GM12801 (cell line): Measurements from ENCODE around the gene RBMS3.

Source experiments
- TF ChIP-seq, protein P1 (sequence below): IDR thresholded peaks from one replicate; pipeline ENCODE4 v1.5.1; 2011; ENCODE audit warnings: control low read depth; ENCODE audit not compliant: insufficient read length; ENCODE audit errors: extremely low read depth

Gene RBMS3

DNA sequence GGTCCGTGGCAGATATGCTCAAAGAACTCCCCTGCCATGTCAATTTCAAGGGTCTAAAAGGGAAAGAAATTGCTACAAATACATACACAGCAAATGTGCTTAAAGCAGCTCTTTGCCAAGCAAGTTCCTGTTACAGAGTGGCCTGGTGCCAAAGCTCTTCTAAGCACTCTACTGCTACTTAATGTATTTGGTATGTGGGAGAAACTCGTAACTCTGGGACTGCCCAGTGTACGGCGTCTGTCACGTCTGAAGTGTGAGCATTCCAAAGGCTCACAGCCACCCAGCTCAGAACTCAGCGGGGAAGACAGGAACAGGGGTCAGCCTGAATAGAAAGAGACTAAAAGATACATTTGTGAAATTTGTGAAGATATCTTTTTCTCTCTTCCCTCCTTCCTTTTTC is 54.6 kb downstream of the RBMS3 start:
- TF ChIP-seq, protein P1, sequence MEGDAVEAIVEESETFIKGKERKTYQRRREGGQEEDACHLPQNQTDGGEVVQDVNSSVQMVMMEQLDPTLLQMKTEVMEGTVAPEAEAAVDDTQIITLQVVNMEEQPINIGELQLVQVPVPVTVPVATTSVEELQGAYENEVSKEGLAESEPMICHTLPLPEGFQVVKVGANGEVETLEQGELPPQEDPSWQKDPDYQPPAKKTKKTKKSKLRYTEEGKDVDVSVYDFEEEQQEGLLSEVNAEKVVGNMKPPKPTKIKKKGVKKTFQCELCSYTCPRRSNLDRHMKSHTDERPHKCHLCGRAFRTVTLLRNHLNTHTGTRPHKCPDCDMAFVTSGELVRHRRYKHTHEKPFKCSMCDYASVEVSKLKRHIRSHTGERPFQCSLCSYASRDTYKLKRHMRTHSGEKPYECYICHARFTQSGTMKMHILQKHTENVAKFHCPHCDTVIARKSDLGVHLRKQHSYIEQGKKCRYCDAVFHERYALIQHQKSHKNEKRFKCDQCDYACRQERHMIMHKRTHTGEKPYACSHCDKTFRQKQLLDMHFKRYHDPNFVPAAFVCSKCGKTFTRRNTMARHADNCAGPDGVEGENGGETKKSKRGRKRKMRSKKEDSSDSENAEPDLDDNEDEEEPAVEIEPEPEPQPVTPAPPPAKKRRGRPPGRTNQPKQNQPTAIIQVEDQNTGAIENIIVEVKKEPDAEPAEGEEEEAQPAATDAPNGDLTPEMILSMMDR: no peak

DNA sequence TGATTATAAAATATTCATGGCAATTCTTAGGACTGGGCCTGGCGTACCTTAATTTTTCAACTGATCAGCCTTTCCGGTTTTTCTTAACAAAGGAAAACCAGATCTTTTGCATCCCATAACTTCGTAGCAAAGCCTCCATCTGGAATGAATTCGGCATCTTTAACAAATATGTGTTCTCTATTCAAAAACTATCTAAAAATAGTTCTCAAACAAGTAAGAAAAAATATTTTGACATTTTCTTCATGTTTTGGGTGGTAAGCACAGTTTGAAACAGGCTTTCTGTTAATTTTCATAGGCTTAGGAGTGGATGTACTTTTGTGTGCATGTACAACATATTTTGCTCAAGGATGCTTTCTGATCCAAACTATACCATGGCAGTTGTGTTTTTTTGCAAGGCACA is 55.1 kb downstream of the RBMS3 start:
- TF ChIP-seq, protein P1: no peak

DNA sequence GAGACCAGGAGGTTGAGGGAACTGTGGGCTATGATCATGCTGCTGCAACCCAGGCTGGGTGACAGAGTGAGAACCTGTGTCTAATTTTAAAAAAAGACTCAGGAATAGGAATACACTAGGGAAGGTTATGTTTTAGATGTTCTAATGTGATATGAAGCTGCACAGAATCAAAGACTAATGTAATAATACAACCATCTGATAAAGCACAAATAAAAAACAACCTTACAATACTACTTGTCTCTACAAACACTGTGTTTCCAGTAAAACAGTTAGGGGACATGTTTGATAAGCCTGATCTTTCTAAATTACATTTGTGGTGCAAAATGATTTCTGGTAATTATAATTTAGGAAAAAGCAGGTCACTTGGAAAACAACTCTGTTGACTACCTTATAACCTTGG is 56.7 kb downstream of the RBMS3 start:
- TF ChIP-seq, protein P1: no peak

DNA sequence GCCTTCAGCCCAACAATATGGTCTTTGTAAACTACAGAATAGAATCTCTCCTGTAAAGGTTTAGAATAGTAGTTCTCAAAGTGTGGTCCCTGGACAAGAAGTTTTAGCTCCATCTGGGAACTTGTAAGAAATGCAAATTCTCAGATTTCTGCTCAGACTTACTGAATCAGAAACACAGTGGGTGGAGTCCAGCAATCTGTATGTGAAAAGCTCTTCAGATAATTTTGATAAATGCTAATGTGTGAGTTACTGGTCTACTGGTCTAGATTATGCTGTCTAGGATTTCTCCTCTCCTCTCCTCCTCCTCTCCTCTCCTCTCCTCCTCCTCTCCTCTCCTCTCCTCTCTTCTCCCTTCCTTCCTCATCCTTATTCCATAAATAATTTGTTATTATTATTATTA is 57.5 kb downstream of the RBMS3 start:
- TF ChIP-seq, protein P1: no peak

DNA sequence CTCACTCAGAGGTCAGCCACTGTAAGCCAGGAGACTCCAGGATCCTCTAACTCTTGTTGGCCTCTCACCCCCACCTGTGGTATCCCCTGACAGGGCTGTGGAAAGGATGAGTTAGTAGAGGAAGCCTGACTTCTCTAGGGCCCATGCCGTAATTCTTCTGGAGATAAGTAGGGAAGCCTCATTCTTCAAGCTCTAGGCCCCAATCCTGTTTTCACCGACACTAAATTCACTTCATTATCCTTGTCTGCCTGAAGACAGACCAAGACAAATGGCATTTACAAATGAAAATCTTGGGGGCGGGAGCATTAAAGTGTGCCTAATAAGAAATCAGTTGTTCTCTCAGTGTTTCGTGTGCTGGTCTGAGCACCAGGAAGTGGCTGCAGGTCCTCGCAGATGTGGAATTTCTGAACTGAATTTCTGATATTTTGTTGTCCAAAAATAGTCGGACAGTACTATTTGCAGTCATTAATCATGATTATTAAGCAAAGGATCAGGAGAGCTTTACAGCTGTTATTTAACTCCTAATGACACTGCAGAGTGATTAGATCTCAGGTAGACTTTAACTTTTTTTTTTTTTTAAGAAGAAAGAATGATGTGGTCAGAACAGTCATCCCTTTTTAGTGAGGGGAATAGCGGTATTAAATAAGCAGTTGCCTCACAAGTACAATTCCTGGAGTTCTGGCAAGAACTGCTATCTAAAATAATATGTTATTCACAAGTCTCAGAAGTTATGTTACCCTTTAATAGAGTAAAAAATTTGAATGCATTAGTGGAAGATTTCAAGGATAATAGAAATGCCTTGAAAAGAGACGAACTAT is 58.4 kb downstream of the RBMS3 start:
- TF ChIP-seq, protein P1: no peak

DNA sequence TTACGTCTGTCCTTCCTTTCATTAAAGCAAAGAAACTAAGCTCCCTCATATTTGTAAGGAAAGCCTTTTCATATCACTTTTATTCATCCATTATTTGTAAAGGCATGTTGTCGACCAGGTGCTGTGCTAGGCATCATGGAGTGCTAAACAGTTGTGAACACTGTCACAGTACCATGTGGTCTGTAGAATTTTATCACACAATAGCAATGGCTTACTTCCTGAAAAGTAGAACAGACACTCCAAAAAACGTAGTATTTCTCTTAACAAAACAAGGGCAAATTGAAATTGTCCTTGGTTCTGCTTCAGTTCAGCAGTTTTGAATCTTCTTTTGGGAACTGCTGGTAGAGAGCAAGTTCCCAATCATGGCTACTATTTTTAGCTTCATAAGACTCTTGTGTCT is 63.3 kb downstream of the RBMS3 start:
- TF ChIP-seq, protein P1: no peak

DNA sequence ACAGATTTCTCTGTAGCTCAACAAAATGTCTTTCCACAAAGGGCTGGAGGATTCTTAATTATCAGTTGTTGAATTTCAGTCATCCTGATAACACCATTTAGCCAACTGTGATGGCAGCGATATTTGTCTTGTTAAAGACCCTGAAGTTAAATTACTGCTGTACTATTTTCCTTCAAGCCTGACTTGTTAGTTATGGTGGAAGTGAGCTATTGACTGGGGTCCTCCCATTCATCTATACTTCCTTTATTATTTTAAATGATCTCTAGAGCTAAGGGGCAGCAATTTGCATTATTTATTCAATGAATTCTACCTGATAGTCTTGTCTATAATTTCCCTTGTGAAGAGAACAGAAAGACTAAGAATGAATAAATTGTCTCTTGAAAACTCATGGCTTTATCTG is 64.1 kb downstream of the RBMS3 start:
- TF ChIP-seq, protein P1: no peak
